ENCODE data around the gene ERBB4.

- TF ChIP-seq CTCF (IDR thresholded peaks at IDR 0.05), result no peak
- TF ChIP-seq POLR2AphosphoS5 (IDR thresholded peaks at IDR 0.05), result no peak
- TF ChIP-seq POLR2A (IDR thresholded peaks at IDR 0.05), result no peak
Observed at GRCh38 chr2:212276813-212277212, 261.8 kb downstream of the ERBB4 start.

Data from breast epithelium (tissue), 3 donors.